K562 (cell line): ENCODE data around the gene CEMIP2. TPM values are rescaled to one million over a fixed set of nuclear protein-coding genes. Genes with fewer than 3 reads are reported as not detected.

Experiments
- ADNP ChIP-seq: fragments of 200-800 bp; sonication (Bioruptor generic); IDR thresholded peaks from 2 replicates; pipeline ENCODE4 v1.6.1; 2016; ENCODE audit warnings: missing genetic modification characterization, missing compliant biosample characterization
- CHCHD3 ChIP-seq: fragments of 250-450 bp; sonication (Bioruptor Pico); IDR thresholded peaks from 2 replicates; pipeline ENCODE4 v2.1.2; 2022; ENCODE audit warnings: mild to moderate bottlenecking
- EHMT2 ChIP-seq: fragments of 450-650 bp; IDR thresholded peaks from 2 replicates; pipeline ENCODE4 v1.6.1; 2018; ENCODE audit warnings: antibody characterized with exemption
- ELF2 ChIP-seq: fragments of 250-450 bp; sonication (Bioruptor Pico); IDR thresholded peaks from 2 replicates; pipeline ENCODE4 v1.5.0; 2021; ENCODE audit warnings: mild to moderate bottlenecking
- KAT8 ChIP-seq: fragments of 450-650 bp; IDR thresholded peaks from 2 replicates; pipeline ENCODE4 v1.6.1; 2016; ENCODE audit warnings: low read depth, mild to moderate bottlenecking
- RAD21 ChIP-seq, 2 experiments: fragments of 250-450 bp in 1 of 2; fragments of 450-650 bp in 1 of 2; sonication (Bioruptor Pico) in 1 of 2; formaldehyde crosslinking in 1 of 2; IDR thresholded peaks in 1 of 2; conservative IDR thresholded peaks in 1 of 2; 2 replicates each; pipeline versions ENCODE4 v1.4.0 to v1.8.0; 2020 to 2022; ENCODE audit warnings: mild to moderate bottlenecking in 2 of 2, moderate library complexity in 1 of 2
- RB1 ChIP-seq: fragments of 450-650 bp; IDR thresholded peaks from 2 replicates; pipeline ENCODE4 v1.6.1; 2017; ENCODE audit warnings: low read depth, mild to moderate bottlenecking
- RBM25 ChIP-seq: fragments of 200-400 bp; formaldehyde crosslinking; IDR thresholded peaks from 2 replicates; pipeline ENCODE4 v1.6.1; 2018; ENCODE audit warnings: low read length, low read depth, moderate library complexity; ENCODE audit not compliant: severe bottlenecking
- SMARCA4 ChIP-seq: fragments of 450-650 bp; IDR thresholded peaks from 2 replicates; pipeline ENCODE4 v1.6.1; 2016
- THAP7 ChIP-seq: fragments of 250-450 bp; sonication (Bioruptor Pico); IDR thresholded peaks from 2 replicates; pipeline ENCODE4 v1.5.0; 2021
- TRIM28 ChIP-seq: fragments of 450-650 bp; IDR thresholded peaks from 2 replicates; pipeline ENCODE4 v1.6.1; 2017
- ZFP91 ChIP-seq: sonication (generic); formaldehyde crosslinking; IDR thresholded peaks from 2 replicates; pipeline ENCODE4 v1.8.0; 2022; ENCODE audit warnings: mild to moderate bottlenecking, missing genetic modification reagents
- ZMIZ1 ChIP-seq, 2 experiments: fragments of 150-350 bp in 1 of 2; IDR thresholded peaks; 2 replicates each; pipeline ENCODE4 v1.6.1; 2012 to 2016; ENCODE audit warnings: low read depth in 2 of 2, low read length in 2 of 2, mild to moderate bottlenecking in 1 of 2, moderate library complexity in 1 of 2
- ZNF561 ChIP-seq: fragments of 450-650 bp; formaldehyde crosslinking; conservative IDR thresholded peaks from 2 replicates; pipeline ENCODE4 v1.4.0; 2020; ENCODE audit warnings: mild to moderate bottlenecking, moderate library complexity
- ZNF609 ChIP-seq: sonication (generic); formaldehyde crosslinking; IDR thresholded peaks from 2 replicates; pipeline ENCODE4 v1.8.1; 2023; ENCODE audit warnings: missing genetic modification reagents, mild to moderate bottlenecking, borderline replicate concordance
- polyA plus RNA-seq, 8 experiments: library from polyadenylated mRNA; depleted of rRNA in 4 of 8; stranded (reverse) in 5 of 8; unstranded in 3 of 8; fragments of >200 nt; fragmentation: Nextera tagmentation in 2 of 8; fragmentation: Illumina TruSeq in 1 of 8; extraction: Ambion mirVana in 2 of 8; extraction: Trizol in 1 of 8; gene quantifications; 2 replicates each; pipeline versions ENCODE4 v1.2.1 to v1.2.3, GENCODE V29; 2011 to 2014; ENCODE audit warnings: inconsistent platforms in 1 of 8, missing spikeins in 1 of 8
- total RNA-seq, 7 experiments: library from RNA; depleted of rRNA in 6 of 7; stranded (reverse); fragments of >200 nt in 6 of 7; fragmentation: Illumina TruSeq in 2 of 7; extraction: Trizol in 2 of 7; gene quantifications; 2 replicates each; pipeline versions ENCODE4 v1.2.1 to v1.2.3, GENCODE V29; 2011 to 2021; ENCODE audit warnings: low replicate concordance in 1 of 7
- TF ChIP-seq, protein P1 (sequence below): fragments of 450-650 bp; IDR thresholded peaks from 2 replicates; pipeline ENCODE4 v1.6.1; 2016; ENCODE audit warnings: borderline replicate concordance

CEMIP2 gene
- total and polyA plus RNA-seq, 9 of the 15 experiments (the other 6 are each of a cell fraction or from before 2014, with no cell fraction given), result 5.4 to 29.9 (median 14.2) TPM

DNA sequence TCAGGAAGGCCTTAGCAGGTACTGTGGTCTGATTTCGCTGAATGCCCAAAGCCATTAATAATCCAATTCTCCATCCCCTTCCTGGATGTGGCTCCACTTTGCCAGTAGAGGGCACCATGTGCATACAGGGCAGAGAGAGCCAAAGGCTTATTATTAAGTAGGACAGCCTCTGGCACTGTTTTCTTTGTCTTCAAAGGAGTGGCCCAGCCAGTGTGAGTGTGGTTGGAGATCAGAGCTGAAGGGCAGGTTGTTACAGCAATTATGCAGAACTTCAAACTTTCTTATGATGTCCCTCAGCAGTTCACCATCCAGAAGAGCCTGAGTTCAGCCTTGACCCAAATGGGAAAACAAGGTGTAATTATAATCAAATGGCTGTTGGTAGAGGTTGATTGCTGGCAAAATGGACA is 38.6 kb upstream of the CEMIP2 start (continued):
- TF ChIP-seq ZNF609 (no peak), TRIM28 (no peak), RAD21 (CRISPR knock-in tag; conservative IDR thresholded peaks at IDR 0.05 in 1 of 2, IDR thresholded peaks at IDR 0.05 in 1 of 2) (peak; percentile 76 to 87), KAT8 (no peak), EHMT2 (no peak), SMARCA4 (no peak), ELF2 (0 out of 2 replicates have a peak, but pooled peaks have one; percentile 39), CHCHD3 (no peak), ZMIZ1 (IDR thresholded peaks at IDR 0.05; ENCODE audit: low read depth in 2 of 2, low read length in 2 of 2) (no peak), THAP7 (CRISPR knock-in tag) (no peak), ADNP (no peak), ZFP91 (CRISPR knock-in tag) (no peak), ZNF561 (no peak), RB1 (no peak), RBM25 (no peak)
- TF ChIP-seq, protein P1, sequence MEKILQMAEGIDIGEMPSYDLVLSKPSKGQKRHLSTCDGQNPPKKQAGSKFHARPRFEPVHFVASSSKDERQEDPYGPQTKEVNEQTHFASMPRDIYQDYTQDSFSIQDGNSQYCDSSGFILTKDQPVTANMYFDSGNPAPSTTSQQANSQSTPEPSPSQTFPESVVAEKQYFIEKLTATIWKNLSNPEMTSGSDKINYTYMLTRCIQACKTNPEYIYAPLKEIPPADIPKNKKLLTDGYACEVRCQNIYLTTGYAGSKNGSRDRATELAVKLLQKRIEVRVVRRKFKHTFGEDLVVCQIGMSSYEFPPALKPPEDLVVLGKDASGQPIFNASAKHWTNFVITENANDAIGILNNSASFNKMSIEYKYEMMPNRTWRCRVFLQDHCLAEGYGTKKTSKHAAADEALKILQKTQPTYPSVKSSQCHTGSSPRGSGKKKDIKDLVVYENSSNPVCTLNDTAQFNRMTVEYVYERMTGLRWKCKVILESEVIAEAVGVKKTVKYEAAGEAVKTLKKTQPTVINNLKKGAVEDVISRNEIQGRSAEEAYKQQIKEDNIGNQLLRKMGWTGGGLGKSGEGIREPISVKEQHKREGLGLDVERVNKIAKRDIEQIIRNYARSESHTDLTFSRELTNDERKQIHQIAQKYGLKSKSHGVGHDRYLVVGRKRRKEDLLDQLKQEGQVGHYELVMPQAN, result no peak
